NAMALWA (cell line): ENCODE results near the gene BANP.
"Not testable (repeated sequence)": the region's sequence is repeated elsewhere in the genome, so short reads cannot be mapped to it uniquely, and the experiment has no call there.

Experiments
- DNase-seq: peaks from one replicate; pipeline ENCODE4 v3.0.0-alpha.2; 2015; ENCODE audit warnings: low spot score

The BANP gene

GRCh38 chr16:88088611-88089010, 137.4 kb downstream of the BANP start:
- DNase-seq: not testable (repeated sequence)

DNA sequence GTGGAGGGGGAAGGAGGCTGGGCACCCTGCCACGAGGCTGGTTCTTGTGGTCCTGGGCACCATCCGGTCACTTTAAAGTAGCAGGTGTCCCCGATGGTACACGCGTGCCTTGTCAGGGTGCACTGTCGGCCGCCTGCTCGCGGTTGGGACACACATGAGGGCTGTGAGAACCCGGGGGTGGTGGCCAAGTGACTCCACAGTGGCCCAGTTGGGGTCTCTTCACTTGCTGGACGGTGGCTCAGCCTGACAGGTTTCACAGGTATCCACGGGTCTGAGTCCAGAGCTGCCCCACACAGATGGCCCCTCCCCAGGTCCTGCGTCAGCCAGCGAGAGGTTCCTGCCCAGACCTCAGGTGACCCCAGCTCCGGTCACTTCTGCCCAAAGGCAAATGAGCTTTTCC, 137.8 kb downstream of the BANP start:
- DNase-seq: not testable (repeated sequence)

- DNase-seq: not testable (repeated sequence)
Measured at GRCh38 chr16:88089632-88090376, 138.6 kb downstream of the BANP start.

GRCh38 chr16:88090377-88091175, 139.3 kb downstream of the BANP start:
- DNase-seq: not testable (repeated sequence)

DNA sequence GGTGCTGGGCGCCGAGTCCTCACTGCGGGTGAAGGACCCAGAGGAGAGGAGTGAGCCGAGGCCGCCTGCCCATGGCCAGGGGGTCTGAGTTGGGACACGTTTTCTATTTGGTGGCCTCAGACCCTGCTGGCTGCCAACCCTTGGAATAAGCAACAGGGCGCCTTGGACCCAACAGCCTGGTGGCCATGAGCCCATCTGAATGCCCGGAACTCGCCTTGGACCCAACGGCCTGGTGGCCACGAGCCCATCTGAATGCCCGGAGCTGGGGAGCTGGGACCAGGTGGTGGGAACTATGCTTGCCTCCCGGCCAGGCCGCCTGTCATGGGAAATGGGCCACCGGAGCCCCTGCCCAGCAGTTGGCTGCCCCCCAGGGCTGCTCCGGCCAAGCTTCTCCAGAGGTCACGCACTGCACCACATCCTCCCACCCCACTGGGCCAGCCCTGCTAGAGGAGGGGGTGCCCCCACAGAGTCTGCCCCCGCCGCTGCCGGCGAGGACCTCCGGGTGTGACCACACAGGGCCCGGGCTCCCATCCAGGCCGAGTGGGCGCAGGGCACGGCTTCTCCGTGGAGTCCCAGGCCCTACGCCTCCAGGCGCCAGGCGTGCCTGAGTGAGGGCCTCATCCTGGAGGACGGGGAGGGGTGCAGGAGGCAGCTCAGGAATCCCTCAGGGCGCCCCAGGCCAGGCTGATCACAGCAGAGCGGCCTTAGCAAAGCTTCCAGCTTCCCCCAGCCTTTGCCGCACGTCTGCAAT, 140.2 kb downstream of the BANP start:
- not testable (repeated sequence) for DNase-seq

DNA sequence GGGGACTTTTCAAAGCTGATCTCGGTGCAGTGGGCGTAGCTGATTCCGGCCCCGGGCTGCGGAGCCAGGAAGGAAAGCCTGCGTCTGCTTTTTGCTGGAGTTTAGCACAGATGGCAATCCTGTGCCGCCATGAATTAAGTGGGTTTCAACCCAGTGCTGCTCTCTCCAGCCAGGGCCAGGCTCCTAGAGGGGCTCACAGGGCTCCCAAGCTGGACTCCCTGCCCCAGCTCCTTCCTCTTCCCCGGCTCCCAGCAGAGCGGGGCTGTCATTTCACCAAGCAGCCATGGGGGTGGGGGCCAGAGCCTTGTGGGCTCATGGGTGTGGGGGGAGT, 140.7 kb downstream of the BANP start:
- DNase-seq: not testable (repeated sequence)

DNA sequence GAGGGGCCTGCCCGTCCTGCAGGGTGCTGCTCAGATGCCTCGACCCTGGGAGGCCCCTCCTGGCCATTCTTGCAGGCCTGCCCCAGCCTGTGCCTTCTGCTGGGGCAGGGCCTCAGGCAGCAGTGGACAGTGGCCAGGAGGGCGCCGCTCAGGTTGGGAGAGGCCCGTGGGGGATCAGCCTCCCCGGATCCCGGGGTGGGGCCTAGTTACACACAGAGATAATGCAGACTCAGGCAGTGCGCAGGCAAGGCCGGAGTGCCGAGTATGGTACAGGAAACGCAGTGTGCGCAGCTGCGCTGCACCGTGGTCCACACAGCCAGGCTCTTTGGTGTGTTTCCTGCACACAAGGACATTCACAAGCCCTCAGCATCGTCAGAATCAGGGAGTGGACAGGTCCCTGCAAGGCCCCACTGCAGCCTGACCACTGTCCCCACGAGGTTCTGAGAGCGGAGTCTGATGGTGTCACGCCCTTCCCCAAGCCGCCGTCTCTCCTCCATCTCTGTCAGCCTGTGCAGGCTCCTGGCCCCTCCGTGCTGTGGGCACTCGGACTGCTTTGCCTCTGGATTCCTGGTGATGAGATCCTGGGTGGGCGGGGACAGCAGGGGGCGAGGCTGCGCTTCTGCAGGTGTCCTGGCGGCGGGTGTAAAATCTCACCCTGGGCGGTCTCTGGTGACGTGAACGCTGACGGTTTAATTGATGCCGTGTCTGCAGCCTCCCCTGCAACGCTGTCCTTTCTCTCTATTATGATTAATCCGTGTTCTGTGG, 141.7 kb downstream of the BANP start:
- DNase-seq: not testable (repeated sequence)

DNA sequence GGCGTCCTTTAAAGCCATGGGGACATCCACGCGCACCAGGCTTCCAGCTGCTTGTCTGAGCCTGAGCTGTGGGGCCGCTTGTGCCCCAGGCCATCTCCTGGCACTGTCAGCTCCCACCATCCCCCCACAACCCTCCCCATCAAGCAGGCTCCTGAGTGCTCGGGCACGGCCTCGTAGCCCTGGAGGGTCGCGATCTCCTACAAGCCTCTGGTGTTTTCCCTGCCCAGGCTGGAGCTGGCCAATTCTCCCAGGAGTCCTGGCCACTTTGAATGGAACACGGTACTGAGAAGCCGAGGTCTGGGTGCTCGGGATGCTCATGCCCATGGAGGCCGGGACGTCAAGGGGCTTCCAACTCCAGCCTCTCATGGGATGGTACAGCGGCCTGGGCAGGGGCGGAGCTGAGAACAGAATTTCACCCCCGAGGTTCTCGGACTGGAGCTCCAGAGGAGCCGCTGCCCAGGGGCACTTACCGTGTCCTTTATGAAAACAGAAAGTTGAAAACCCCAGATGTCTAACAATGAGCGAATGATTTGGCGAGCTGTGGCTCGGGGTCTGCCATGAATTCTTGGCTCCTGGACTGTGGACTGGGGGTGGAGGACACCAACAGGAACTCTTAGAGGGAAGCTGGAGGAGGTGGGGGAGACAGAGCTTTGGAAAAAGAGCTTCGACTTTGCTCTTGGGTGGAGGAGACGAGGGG, 142.5 kb downstream of the BANP start:
- DNase-seq: not testable (repeated sequence)

DNA sequence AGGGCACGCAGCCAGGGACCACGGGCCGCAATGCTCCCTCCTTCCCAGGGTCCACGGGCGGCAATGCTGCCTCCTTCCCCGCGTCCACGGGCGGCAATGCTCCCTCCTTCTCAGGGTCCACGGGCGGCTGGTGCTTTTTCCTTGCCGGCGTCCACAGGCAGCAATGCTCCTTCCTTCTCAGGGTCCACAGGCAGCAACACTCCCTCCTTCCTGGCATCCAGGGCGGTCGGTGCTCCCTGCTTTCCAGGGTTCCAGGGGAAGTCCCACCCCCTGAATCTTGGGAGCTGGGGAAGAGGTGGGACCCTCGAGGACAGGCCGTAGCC, 143.0 kb downstream of the BANP start:
- not testable (repeated sequence) for DNase-seq

DNA sequence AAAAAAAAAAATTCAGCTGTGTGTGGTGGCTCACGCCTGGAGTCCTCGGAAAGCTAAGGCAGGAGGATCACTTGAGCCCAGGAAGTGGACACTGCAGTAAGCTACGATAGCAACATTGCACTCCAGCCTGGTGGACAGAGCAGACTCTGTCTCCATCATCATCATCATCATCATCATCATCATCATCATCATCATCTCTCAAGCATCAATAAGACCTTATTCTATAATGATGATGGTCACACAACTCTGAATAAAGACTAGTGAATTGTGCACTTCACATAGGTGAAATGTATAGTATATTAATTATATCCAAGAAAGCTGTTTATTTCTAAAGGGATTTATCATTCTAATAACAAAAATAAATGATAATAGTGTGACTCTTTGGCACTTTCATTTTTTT, 143.7 kb downstream of the BANP start:
- DNase-seq: not testable (repeated sequence)

GRCh38 chr16:88096659-88097058, 145.4 kb downstream of the BANP start:
- DNase-seq: not testable (repeated sequence)

GRCh38 chr16:88098731-88099562, 147.7 kb downstream of the BANP start:
- not testable (repeated sequence) for DNase-seq

- no peak for DNase-seq
Measured at GRCh38 chr16:88099563-88099890, 148.3 kb downstream of the BANP start.

DNA sequence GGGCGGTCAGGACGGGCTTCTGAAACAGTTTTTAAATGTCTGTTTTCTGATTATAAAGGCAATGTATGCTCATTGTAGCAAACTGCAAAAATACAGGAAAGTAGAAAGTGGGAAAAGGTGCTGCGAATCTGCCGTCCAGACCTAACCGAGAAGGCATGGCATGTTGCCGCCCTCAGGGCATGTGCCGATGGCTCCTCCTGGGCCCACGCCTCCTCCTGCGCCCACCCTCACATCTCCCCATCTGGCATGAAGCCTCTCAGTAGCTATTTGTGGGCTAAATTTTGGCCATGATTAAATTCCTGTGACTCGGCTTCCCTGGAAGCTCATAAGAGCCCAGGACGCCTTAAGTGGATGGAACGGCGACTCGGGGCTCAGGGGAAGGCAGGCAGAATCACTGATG, 148.7 kb downstream of the BANP start:
- not testable (repeated sequence) for DNase-seq

GRCh38 chr16:88100801-88101622, 149.8 kb downstream of the BANP start:
- not testable (repeated sequence) for DNase-seq

DNA sequence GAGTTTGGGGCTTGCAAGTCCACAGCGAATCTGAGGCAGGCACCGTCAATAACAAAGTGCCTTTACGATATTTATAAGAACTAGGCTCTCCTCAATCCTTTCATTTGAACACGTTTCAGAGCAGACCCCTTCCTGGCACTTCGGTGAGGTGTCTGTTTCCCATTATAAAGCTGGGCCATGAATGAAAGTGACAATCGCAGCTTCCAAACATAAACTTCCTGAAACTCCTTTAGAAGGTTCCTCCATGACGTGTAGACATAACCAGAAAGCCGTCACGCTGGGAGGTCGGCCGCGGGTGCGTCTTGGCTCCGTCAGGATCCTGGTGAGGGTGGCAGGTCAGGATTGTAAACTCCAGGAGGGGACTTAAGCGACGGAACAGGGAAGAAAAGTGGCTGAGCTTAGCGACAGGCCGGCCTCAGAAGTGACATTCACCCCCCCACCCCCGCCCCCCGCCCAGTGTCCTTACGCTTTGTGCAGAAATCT, 150.4 kb downstream of the BANP start:
- DNase-seq: not testable (repeated sequence)

GRCh38 chr16:88102597-88102996, 151.4 kb downstream of the BANP start:
- DNase-seq: no peak

DNA sequence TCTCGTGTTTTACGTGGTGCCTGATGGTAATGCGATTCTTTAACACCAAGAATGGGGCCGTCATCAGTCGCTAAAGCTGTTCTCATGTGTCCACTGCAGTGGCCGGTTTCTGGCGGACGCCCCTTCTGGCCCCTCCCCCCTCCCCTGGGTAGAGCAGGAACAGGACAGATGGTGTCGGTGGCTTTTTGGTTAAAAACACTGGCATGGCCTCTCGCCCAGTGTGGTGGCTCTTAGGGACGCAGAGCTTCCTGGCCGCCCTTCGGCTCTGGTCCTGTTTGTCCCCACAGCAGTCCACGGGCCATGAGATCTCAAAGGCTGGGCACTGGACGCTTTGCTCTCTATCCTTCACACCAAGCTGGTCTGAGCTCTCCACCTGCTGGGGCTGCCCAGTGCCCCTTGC, 151.8 kb downstream of the BANP start:
- DNase-seq: no peak

DNA sequence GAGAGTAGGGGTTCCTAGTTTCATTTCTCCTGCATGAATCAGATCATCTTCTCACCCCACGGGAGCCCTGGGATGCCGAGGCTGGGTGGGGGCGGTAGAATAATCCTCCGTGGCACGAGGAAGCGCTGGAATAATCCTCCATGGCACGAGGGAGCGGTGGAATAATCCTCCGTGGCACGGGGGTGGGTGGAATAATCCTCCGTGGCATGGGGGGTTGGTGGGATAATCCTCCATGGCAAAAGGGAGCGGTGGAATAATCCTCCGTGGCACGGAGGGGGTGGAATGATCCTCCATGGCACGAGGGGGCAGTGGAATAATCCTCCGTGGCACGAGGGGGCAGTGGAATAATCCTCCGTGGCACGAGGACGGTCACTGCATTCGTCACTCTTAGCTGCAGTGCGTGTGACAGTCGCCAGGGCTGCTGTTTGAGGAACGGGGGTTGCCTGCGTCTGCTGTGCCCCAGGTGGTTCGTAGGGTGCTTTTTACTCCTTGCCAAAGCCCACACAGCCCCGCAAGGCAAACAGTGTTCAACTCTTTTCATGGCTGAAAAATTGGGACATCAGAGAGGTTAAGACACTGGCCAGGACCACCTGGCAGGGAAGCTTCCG, 152.5 kb downstream of the BANP start:
- DNase-seq: no peak
